Muscle layer of colon (tissue), 2 donors: ENCODE measurements around the gene ADGRB3.
"Not testable (repeated sequence)": the region's sequence is repeated elsewhere in the genome, so short reads cannot be mapped to it uniquely, and the experiment has no call there.

ENCODE experiments used
- H3K27ac ChIP-seq: one replicate; pipeline ENCODE4 v1.7.0; 2013; ENCODE audit warnings: low read depth, mild to moderate bottlenecking, low read length, moderate library complexity
- H3K27me3 ChIP-seq, 2 donors: one replicate each; pipeline ENCODE4 v1.7.0; 2013; ENCODE audit warnings: low read length in 2 of 2, mild to moderate bottlenecking in 2 of 2; ENCODE audit not compliant: insufficient read depth in 2 of 2, control insufficient read depth in 1 of 2
- H3K36me3 ChIP-seq: one replicate; pipeline ENCODE4 v1.7.0; 2013; ENCODE audit warnings: mild to moderate bottlenecking, low read length; ENCODE audit not compliant: insufficient read depth
- H3K4me1 ChIP-seq: one replicate; pipeline ENCODE4 v1.7.0; 2013; ENCODE audit warnings: mild to moderate bottlenecking, low read length; ENCODE audit not compliant: insufficient read depth
- H3K4me3 ChIP-seq, 2 donors: one replicate each; pipeline ENCODE4 v1.7.0; 2013; ENCODE audit warnings: low read length in 2 of 2, low read depth in 1 of 2, mild to moderate bottlenecking in 1 of 2, moderate library complexity in 1 of 2
- H3K9ac ChIP-seq: one replicate; pipeline ENCODE4 v1.7.0; 2013; ENCODE audit warnings: low read length
- H3K9me3 ChIP-seq: one replicate; pipeline ENCODE4 v1.7.0; 2013; ENCODE audit warnings: mild to moderate bottlenecking, low read length
- donor health status: abdominal sarcoma.
- donor health status: Adenocarcinoma of cecum.

Gene ADGRB3

DNA sequence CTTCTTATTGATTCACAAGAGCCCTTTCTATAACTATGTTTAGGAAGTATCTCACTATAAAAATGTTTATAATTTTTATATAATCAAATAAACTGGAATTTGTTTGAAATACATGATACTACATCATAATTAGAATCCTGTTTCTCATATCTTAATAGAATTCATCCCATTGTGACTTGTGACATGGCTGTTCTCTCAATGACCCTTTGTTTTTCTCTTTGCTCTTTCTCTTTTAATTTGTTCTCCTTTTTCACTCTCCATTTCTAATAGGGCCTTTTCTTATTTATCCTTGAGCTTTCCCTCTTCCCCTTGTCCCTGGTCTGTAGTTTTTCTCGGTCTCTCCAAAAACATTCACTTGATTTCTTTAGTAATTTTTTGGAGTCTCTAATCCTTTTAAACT is 111.3 kb downstream of the ADGRB3 start:
- Histone ChIP-seq H3K36me3 (no peaks in the 10 kb centered on the region), H3K4me3 (no peak overlapping the region), H3K9ac (no peak overlapping the region), H3K27ac (no peak overlapping the region), H3K27me3 (no peaks in the 10 kb centered on the region), H3K4me1 (no peaks in the 10 kb centered on the region), H3K9me3 (no peaks in the 10 kb centered on the region)

DNA sequence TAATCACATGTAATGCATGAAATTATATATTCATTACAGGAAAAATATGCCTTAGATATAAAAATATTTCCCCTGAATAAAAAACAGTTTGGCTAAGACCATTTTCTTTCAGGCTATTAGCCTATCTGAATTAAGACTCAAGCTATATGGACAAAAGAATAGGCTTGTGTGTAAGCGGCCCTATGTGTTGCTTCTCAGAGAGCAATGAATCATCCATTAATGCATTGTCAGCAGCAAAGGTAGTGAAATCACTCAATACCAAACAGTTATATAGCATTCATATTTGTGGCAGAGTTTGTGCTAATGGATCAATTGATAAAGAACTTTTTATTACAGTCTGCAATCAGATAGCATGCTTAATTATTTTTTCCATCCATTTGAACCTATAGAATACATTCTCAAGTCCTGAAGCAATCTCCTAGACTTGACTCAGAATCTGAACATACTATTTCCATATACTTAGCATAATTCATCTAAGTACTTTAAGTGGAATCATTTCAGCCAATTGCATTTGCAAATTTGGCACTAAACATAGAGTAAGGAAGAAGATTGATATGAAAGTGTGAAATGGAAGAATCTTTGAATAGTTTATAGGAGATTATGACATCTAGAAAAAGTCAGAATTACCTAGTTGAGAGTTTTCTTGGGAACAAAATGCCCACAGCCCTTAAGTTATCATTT is 112.2 kb downstream of the ADGRB3 start:
- Histone ChIP-seq H3K36me3 (no peaks in the 10 kb centered on the region), H3K9ac (no peak overlapping the region), H3K4me1 (no peaks in the 10 kb centered on the region), H3K27me3 (no peaks in the 10 kb centered on the region), H3K9me3 (no peaks in the 10 kb centered on the region), H3K27ac (no peak overlapping the region), H3K4me3 (no peak overlapping the region)

- not testable (repeated sequence) for H3K4me3 ChIP-seq, H3K27me3 ChIP-seq, H3K9ac ChIP-seq, H3K4me1 ChIP-seq, H3K36me3 ChIP-seq, H3K27ac ChIP-seq, H3K9me3 ChIP-seq
Observed at GRCh38 chr6:68747832-68748231, 112.8 kb downstream of the ADGRB3 start.

DNA sequence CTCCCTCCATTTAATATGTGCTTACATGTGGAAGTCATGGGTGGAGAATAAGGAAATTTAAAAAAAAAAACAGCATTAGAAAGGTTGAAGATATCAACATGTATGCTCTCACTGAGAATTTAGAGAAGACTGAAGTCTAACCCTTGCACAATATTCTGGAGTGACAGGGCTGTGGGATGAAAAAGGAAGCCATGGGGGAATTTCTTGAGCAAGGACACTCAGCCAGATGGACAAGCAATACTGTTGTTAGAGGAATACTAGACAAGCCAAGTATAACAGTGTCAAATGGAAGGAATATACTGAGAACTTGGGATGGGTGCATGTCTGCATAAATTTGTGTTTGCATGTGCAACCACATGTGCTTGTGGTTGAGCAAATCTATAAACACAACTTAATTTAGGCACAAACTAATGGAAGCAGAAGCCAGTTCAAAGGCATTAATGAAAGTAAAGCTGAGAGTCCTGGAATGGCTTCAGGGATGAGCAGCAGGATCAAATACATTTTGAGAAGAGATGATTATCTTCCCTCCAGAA is 119.7 kb downstream of the ADGRB3 start:
- Histone ChIP-seq H3K9me3 (no peaks in the 10 kb centered on the region), H3K4me1 (no peaks in the 10 kb centered on the region), H3K27me3 (no peaks in the 10 kb centered on the region), H3K36me3 (no peaks in the 10 kb centered on the region), H3K9ac (no peak overlapping the region), H3K27ac (no peak overlapping the region), H3K4me3 (no peak overlapping the region)

- Histone ChIP-seq H3K4me3 (no peak overlapping the region), H3K27ac (no peak overlapping the region), H3K9me3 (no peaks in the 10 kb centered on the region), H3K27me3 (no peaks in the 10 kb centered on the region), H3K36me3 (no peaks in the 10 kb centered on the region), H3K9ac (no peak overlapping the region), H3K4me1 (no peaks in the 10 kb centered on the region)
Observed at GRCh38 chr6:68756454-68757375, 121.6 kb downstream of the ADGRB3 start.

DNA sequence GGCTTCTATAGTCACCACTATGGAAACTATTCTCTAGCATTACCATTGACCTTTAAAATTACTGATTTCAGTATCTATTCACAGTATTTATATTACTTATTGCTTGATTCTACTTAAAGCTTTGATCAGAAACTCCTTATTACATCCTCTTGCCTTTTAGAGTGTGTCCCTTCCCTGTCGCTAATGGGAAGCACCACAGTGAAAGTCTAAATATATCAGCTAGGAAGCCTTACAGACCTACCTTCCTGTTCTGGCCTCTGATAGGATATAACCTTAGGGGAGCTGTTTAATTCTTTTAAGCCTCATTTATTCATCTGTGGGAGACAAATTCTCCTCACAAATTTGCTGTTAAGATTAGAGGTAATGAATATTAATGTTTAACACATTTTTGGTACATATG is 122.7 kb downstream of the ADGRB3 start:
- Histone ChIP-seq H3K9ac (no peak overlapping the region), H3K36me3 (no peaks in the 10 kb centered on the region), H3K27me3 (no peaks in the 10 kb centered on the region), H3K27ac (no peak overlapping the region), H3K4me1 (no peaks in the 10 kb centered on the region), H3K4me3 (no peak overlapping the region), H3K9me3 (no peaks in the 10 kb centered on the region)

DNA sequence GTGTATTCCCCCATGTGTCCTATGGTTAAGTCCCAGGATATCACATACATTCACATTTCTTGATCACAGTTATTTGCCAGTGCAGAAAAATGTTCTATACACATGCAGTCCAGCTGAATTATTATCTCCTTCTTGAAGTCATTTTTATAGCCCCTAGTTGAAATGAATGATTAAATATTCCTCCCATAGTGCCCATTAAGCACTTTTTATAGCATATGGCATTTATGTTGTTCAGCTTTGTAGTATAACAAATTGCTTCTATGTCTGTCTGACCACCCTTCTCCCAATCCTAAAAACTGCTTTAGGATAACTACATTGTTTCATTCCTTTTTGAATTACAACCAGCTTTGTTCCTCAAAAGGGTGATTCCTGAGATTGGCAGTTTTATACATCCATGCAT is 123.5 kb downstream of the ADGRB3 start:
- Histone ChIP-seq H3K9me3 (no peaks in the 10 kb centered on the region), H3K36me3 (no peaks in the 10 kb centered on the region), H3K4me1 (no peaks in the 10 kb centered on the region), H3K9ac (no peak overlapping the region), H3K4me3 (no peak overlapping the region), H3K27ac (no peak overlapping the region), H3K27me3 (no peaks in the 10 kb centered on the region)

DNA sequence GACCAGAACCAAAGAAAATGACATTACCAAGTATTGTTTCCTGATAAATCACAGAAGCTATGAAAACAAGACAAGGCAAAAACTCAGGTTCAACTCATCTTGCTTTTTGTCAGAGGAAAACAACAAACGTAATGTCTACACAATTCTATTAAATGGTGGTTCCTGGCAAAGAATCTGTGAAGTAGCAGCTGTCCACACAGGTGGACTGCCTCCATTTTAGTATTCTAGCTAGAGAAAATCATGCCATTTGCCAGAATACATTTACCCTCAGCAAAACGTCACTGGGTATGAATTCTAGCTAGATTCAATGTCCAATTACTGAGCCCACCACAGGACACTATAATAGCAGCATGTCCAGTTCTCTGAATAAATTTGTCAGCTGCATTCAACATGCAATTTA is 125.4 kb downstream of the ADGRB3 start:
- no peak overlapping the region for H3K27ac ChIP-seq
- no peaks in the 10 kb centered on the region for H3K4me1 ChIP-seq
- no peak overlapping the region for H3K4me3 ChIP-seq
- no peaks in the 10 kb centered on the region for H3K36me3 ChIP-seq
- H3K9ac ChIP-seq, result no peak overlapping the region
- H3K27me3 ChIP-seq, result no peaks in the 10 kb centered on the region
- H3K9me3 ChIP-seq, result no peaks in the 10 kb centered on the region

DNA sequence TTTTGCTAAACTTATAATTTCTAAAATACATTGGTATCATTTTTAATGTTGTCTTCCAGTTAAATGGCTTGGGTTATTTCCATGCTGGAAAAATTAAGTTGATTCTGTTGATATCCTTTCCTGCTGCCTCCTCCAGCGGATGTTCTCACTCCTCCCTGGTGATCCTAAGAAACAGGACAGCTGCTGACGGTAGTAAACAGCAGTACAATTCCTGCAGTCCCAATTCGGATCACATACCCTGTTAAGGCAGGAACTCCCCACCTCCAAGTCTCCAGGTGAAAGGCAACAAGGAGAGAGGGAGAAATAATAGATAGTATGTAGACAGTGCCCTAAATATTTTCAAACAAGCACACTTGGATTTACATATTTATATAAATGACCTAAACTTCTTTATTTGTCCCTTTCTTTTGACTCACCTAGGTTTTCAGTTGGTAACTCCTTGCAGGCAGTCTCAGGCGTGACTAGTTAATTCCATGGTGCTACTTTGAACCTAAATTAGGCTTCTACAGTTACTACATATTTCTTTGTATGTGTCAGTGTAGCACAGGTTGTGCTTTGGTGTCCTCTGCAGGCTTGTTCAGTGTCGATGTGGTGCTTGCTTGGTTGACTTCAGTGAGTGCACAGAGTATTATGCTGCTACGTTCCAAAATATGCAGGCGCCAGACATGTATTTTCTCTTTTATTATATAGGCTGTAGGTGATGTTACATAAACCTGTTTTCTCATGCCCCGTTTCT is 126.0 kb downstream of the ADGRB3 start:
- Histone ChIP-seq H3K27ac (no peak overlapping the region), H3K36me3 (no peaks in the 10 kb centered on the region), H3K4me1 (no peaks in the 10 kb centered on the region), H3K9ac (no peak overlapping the region), H3K9me3 (no peaks in the 10 kb centered on the region), H3K27me3 (no peaks in the 10 kb centered on the region), H3K4me3 (no peak overlapping the region)

DNA sequence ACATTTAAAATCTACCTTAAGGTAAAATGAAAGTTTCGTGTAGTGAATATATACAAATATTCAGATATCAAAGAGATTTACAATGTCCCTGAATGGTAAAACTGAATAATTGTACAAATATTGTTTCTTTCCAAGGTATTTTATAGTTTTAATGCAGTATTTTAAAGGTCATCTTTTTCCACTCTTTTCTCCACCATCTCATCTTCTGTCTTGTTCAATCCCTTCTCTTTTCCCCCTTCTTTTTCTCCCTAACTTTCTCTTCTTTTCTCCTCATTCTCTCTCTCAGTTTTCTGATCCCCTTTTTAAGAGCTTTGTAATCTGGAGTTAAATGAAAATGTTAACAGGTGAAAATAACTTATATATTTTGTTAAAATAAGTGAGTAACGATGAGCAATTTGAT is 126.9 kb downstream of the ADGRB3 start:
- Histone ChIP-seq H3K9ac (no peak overlapping the region), H3K27me3 (no peaks in the 10 kb centered on the region), H3K9me3 (no peaks in the 10 kb centered on the region), H3K36me3 (no peaks in the 10 kb centered on the region), H3K4me1 (no peaks in the 10 kb centered on the region), H3K27ac (no peak overlapping the region), H3K4me3 (no peak overlapping the region)

DNA sequence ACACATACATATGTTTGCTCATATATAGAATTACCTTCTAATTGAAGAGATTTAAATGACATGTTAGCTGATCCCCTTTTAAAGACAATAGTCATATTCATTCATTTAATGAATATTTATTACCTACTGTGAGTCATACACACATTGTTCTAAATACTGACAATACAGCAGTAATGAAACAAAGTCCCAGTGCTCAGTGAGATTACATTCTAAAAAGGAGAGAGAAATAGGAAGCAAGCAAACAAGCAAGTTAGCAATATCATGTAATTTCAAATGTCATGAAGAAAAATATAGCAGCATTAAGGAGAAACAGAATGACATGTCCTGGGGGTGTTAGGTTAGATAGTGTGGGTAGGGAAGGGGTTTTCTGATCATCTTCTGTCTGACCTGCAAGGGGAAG is 136.3 kb downstream of the ADGRB3 start:
- Histone ChIP-seq H3K4me3 (no peak overlapping the region), H3K27me3 (no peaks in the 10 kb centered on the region), H3K4me1 (no peaks in the 10 kb centered on the region), H3K9ac (no peak overlapping the region), H3K27ac (no peak overlapping the region), H3K9me3 (no peaks in the 10 kb centered on the region), H3K36me3 (no peaks in the 10 kb centered on the region)
